Stimulated activated CD8-positive, alpha-beta memory T cell treated with anti-CD3 and anti-CD28 coated beads, Interleukin-4, amount 100 ng/mL, for 1 hour (primary cell): ENCODE data around the gene HOXB3.

Experiments
- DNase-seq, 2 donors: peaks; one replicate each; pipeline ENCODE4 v3.0.0-alpha.2; 2020; ENCODE audit warnings: low read depth in 2 of 2, low spot score in 1 of 2

The HOXB3 gene

GRCh38 chr17:48588074-48588415 lies 2.0 kb downstream of the HOXB3 start:
- no peak for DNase-seq

- no peak for DNase-seq
These were observed 2.6 kb downstream of the HOXB3 start for GRCh38 chr17:48587276-48588073.

- no peak for DNase-seq
These were observed 3.4 kb downstream of the HOXB3 start for GRCh38 chr17:48586355-48587258.

- no peak for DNase-seq
These were observed 5.8 kb downstream of the HOXB3 start for GRCh38 chr17:48584223-48584741.

- DNase-seq = no peak
These were observed 6.3 kb downstream of the HOXB3 start for GRCh38 chr17:48583708-48584222.

GRCh38 chr17:48582750-48583069 lies 7.3 kb downstream of the HOXB3 start:
- no peak for DNase-seq

- no peak for DNase-seq
These were observed 10.1 kb downstream of the HOXB3 start for GRCh38 chr17:48579760-48580554.

- no peak for DNase-seq
These were observed 10.6 kb downstream of the HOXB3 start for GRCh38 chr17:48579471-48579759.

- DNase-seq = no peak
These were observed 11.2 kb downstream of the HOXB3 start for GRCh38 chr17:48578616-48579470.

GRCh38 chr17:48577946-48578615 lies 12.0 kb downstream of the HOXB3 start, which contains the start of gene HOXB4:
Gene HOXB4 (minus strand): TSS chr17:48578350. CDS start chr17:48578319, 31 bp downstream.
- peak in 1 of 2 donors; percentile 35 for DNase-seq

GRCh38 chr17:48577330-48577945 lies 12.6 kb downstream of the HOXB3 start:
- DNase-seq = no peak

- no peak for DNase-seq
These were observed 13.3 kb downstream of the HOXB3 start for GRCh38 chr17:48576479-48577309.

GRCh38 chr17:48575673-48576478 lies 14.2 kb downstream of the HOXB3 start:
- no peak for DNase-seq

- DNase-seq = no peak
These were observed 14.9 kb downstream of the HOXB3 start for GRCh38 chr17:48575066-48575582.

- DNase-seq = no peak
These were observed 15.5 kb downstream of the HOXB3 start for GRCh38 chr17:48574505-48575065.

GRCh38 chr17:48571826-48572417 lies 18.1 kb downstream of the HOXB3 start:
- no peak for DNase-seq
